H1 (cell line): ENCODE data around the gene ASPG. TPM values are rescaled to one million over a fixed set of nuclear protein-coding genes. Genes with fewer than 3 reads are reported as not detected.

Source experiments
- CTCF ChIA-PET: fragments of 300-600 bp; sonication (Branson Sonifier 250); formaldehyde crosslinking; loops from one replicate; lab custom pipeline; 2021; ENCODE audit not compliant: partially characterized antibody; lab: Charles Lee
- POLR2A ChIA-PET: fragments of 300-600 bp; sonication (Branson Sonifier 250); formaldehyde crosslinking; loops from one replicate; lab custom pipeline; 2021; ENCODE audit warnings: inconsistent platforms; ENCODE audit not compliant: partially characterized antibody; lab: Charles Lee
- DNase-seq, 2 experiments: peaks; one replicate each; pipeline versions ENCODE4 v3.0.0 to v3.0.0-alpha.2; 2010 to 2022; ENCODE audit warnings: low spot score in 2 of 2, low read depth in 1 of 2, mixed read lengths in 1 of 2
- FAIRE-seq: peaks from 2 replicates; lab custom pipeline; 2011; peaks lifted over from hg19 to GRCh38; lab: Jason Lieb, UNC
- H2AFZ ChIP-seq: 2 replicates; pipeline ENCODE4 v1.8.1; 2012; ENCODE audit warnings: low read length, inconsistent platforms
- H2AK5ac ChIP-seq: 2 replicates; pipeline ENCODE4 v1.6.1; 2013; ENCODE audit warnings: low read depth, low read length
- H2BK120ac ChIP-seq: replicated peaks from 2 replicates; pipeline ENCODE3; 2013; ENCODE audit warnings: low read depth, low read length, inconsistent platforms
- H2BK12ac ChIP-seq: 2 replicates; pipeline ENCODE4 v1.6.1; 2013; ENCODE audit warnings: low read depth, low read length
- H2BK15ac ChIP-seq: 2 replicates; pipeline ENCODE4 v1.6.1; 2013; ENCODE audit warnings: low read length
- H2BK20ac ChIP-seq: 2 replicates; pipeline ENCODE4 v1.6.1; 2013; ENCODE audit warnings: low read length
- H2BK5ac ChIP-seq: 2 replicates; pipeline ENCODE4 v1.6.1; 2013; ENCODE audit warnings: low read depth, low read length
- H3K14ac ChIP-seq: 2 replicates; pipeline ENCODE4 v1.6.1; 2013; ENCODE audit warnings: inconsistent platforms; ENCODE audit not compliant: insufficient read length
- H3K18ac ChIP-seq: 2 replicates; pipeline ENCODE4 v1.6.1; 2013; ENCODE audit warnings: low read length; ENCODE audit errors: extremely low read depth
- H3K23ac ChIP-seq: 2 replicates; pipeline ENCODE4 v1.6.1; 2013; ENCODE audit warnings: inconsistent platforms; ENCODE audit not compliant: insufficient read length
- H3K23me2 ChIP-seq: 2 replicates; pipeline ENCODE4 v1.6.1; 2013; ENCODE audit warnings: low read depth, low read length
- H3K27ac ChIP-seq: 2 replicates; pipeline ENCODE4 v1.6.1; 2011; ENCODE audit warnings: low read depth, low read length, inconsistent platforms
- H3K27me3 ChIP-seq, 4 experiments: replicated peaks in 1 of 4; 1 replicate in 1 of 4; 2 replicates in 3 of 4; pipeline versions ENCODE4 v1.6.1 to v1.8.1; 2011 to 2013; ENCODE audit warnings: low read length in 3 of 4, mild to moderate bottlenecking in 3 of 4, inconsistent platforms in 2 of 4, mixed read lengths in 2 of 4, moderate library complexity in 1 of 4; ENCODE audit not compliant: control insufficient read depth in 3 of 4, insufficient read depth in 3 of 4; ENCODE audit errors: extremely low read depth in 1 of 4
- H3K36me3 ChIP-seq, 4 experiments: 2 replicates each; pipeline versions ENCODE4 v1.6.1 to v1.8.1; 2011 to 2013; ENCODE audit warnings: mild to moderate bottlenecking in 4 of 4, low read length in 3 of 4, moderate library complexity in 2 of 4, control low read depth in 1 of 4, inconsistent platforms in 1 of 4; ENCODE audit not compliant: insufficient read depth in 4 of 4, control insufficient read depth in 2 of 4
- H3K4ac ChIP-seq: replicated peaks from 2 replicates; pipeline ENCODE3; 2013; ENCODE audit warnings: low read length, low read depth, mixed read lengths, inconsistent platforms; ENCODE audit not compliant: insufficient read length
- H3K4me1 ChIP-seq, 4 experiments: replicated peaks in 1 of 4; 1 replicate in 1 of 4; 2 replicates in 3 of 4; pipeline versions ENCODE4 v1.6.1 to v1.8.1; 2011 to 2013; ENCODE audit warnings: low read length in 3 of 4, inconsistent platforms in 2 of 4, mixed read lengths in 1 of 4; ENCODE audit not compliant: insufficient read depth in 4 of 4, control insufficient read depth in 3 of 4
- H3K4me2 ChIP-seq, 2 experiments: 2 replicates each; pipeline versions ENCODE4 v1.6.1 to v1.8.1; 2011 to 2013; ENCODE audit warnings: low read depth in 2 of 2, low read length in 2 of 2, control low read depth in 1 of 2, inconsistent platforms in 1 of 2, mild to moderate bottlenecking in 1 of 2; ENCODE audit not compliant: insufficient read depth in 1 of 2
- H3K4me3 ChIP-seq, 4 experiments: fragments of 200-600, 300-600 bp in 1 of 4; sonication (generic), shearing (Covaris generic), sonication (Bioruptor Twin) in 1 of 4; 2 replicates each; pipeline versions ENCODE4 v1.5.1 to v1.8.1; 2011 to 2016; ENCODE audit warnings: low read length in 4 of 4, low read depth in 3 of 4, control low read depth in 2 of 4, inconsistent platforms in 2 of 4, mild to moderate bottlenecking in 2 of 4, mixed read lengths in 1 of 4, moderate library complexity in 1 of 4; ENCODE audit not compliant: insufficient read depth in 2 of 4; ENCODE audit errors: extremely low read depth in 1 of 4
- H3K56ac ChIP-seq: replicated peaks from 2 replicates; pipeline ENCODE3; 2013; ENCODE audit warnings: low read depth, mild to moderate bottlenecking, mixed read lengths, low read length, inconsistent platforms; ENCODE audit not compliant: insufficient read length
- H3K79me1 ChIP-seq: 2 replicates; pipeline ENCODE4 v1.6.1; 2013; ENCODE audit warnings: low read depth, low read length, control low read depth
- H3K79me2 ChIP-seq, 2 experiments: 2 replicates each; pipeline versions ENCODE4 v1.6.1 to v1.8.1; 2012 to 2013; ENCODE audit warnings: low read length in 2 of 2, mild to moderate bottlenecking in 2 of 2, inconsistent platforms in 1 of 2; ENCODE audit not compliant: insufficient read depth in 2 of 2, control insufficient read depth in 1 of 2
- H3K9ac ChIP-seq, 4 experiments: replicated peaks in 1 of 4; 1 replicate in 1 of 4; 2 replicates in 3 of 4; pipeline versions ENCODE4 v1.6.1 to v1.8.1; 2011 to 2013; ENCODE audit warnings: low read depth in 3 of 4, low read length in 3 of 4, control low read depth in 2 of 4, mild to moderate bottlenecking in 2 of 4, moderate library complexity in 2 of 4, inconsistent platforms in 1 of 4; ENCODE audit errors: extremely low read depth in 1 of 4
- H3K9me3 ChIP-seq, 2 experiments: 2 replicates each; pipeline versions ENCODE4 v1.6.1 to v1.8.1; 2012 to 2013; ENCODE audit warnings: mild to moderate bottlenecking in 2 of 2, moderate library complexity in 2 of 2, control low read depth in 1 of 2, inconsistent platforms in 1 of 2, low read depth in 1 of 2, low read length in 1 of 2, mixed read lengths in 1 of 2; ENCODE audit not compliant: insufficient read depth in 2 of 2
- H4K20me1 ChIP-seq, 2 experiments: replicated peaks in 1 of 2; 2 replicates each; pipeline versions ENCODE3 to v1.8.1; 2011 to 2013; ENCODE audit warnings: inconsistent platforms in 2 of 2, low read length in 2 of 2, mild to moderate bottlenecking in 1 of 2; ENCODE audit not compliant: insufficient read depth in 2 of 2, control insufficient read depth in 1 of 2
- H4K5ac ChIP-seq: 2 replicates; pipeline ENCODE4 v1.6.1; 2013; ENCODE audit warnings: low read length, low read depth, mixed read lengths, inconsistent platforms; ENCODE audit not compliant: insufficient read length
- H4K8ac ChIP-seq: 2 replicates; pipeline ENCODE4 v1.8.0; 2013; ENCODE audit warnings: mild to moderate bottlenecking, moderate library complexity, low read length, inconsistent platforms; ENCODE audit not compliant: insufficient read depth; ENCODE audit errors: extremely low read depth
- H4K91ac ChIP-seq: replicated peaks from 2 replicates; pipeline ENCODE3; 2013; ENCODE audit warnings: low read length, mixed read lengths, inconsistent platforms; ENCODE audit not compliant: insufficient read length
- CBX5 ChIP-seq: fragments of 300-800, 300-1000 bp; sonication (generic); IDR thresholded peaks from 2 replicates; pipeline ENCODE4 v1.7.1; 2016; ENCODE audit warnings: antibody characterized with exemption, low read length, low read depth
- GABPA ChIP-seq: IDR thresholded peaks from 2 replicates; pipeline ENCODE4 v1.6.1; 2011; ENCODE audit warnings: mild to moderate bottlenecking, low read length, moderate library complexity, borderline replicate concordance; ENCODE audit not compliant: insufficient read depth
- MAFK ChIP-seq: IDR thresholded peaks from 2 replicates; pipeline ENCODE4 v1.6.1; 2012; ENCODE audit warnings: low read depth, mild to moderate bottlenecking, improper control_type of control experiment, low read length
- WGBS, 2 experiments: shearing (Covaris generic) in 1 of 2; methylation state at CpG; one replicate each; pipeline versions ENCODE4 v1.1.6 to v1.1.7; 2013 to 2015; ENCODE audit warnings: low lambda C conversion rate in 2 of 2, mixed read lengths in 2 of 2, inconsistent platforms in 1 of 2, low coverage in 1 of 2, missing lambda C conversion rate in 1 of 2; ENCODE audit not compliant: insufficient replicate concordance in 2 of 2, insufficient coverage in 1 of 2, insufficient read length in 1 of 2; ENCODE audit errors: extremely low coverage in 1 of 2, missing lambda C conversion rate in 1 of 2; 5-methylcytosine and 5-hydroxymethylcytosine counted together
- polyA plus RNA-seq, 7 experiments: library from polyadenylated mRNA; depleted of rRNA in 3 of 7; stranded (reverse) in 5 of 7; unstranded in 2 of 7; fragments of >200 nt in 5 of 7; fragments of 200-250 nt in 2 of 7; gene quantifications; 1 replicate in 5 of 7; 2 replicates in 1 of 7; 4 replicates in 1 of 7; pipeline versions ENCODE4 v1.2.1 to v1.2.3, GENCODE V29; 2011 to 2013; ENCODE audit warnings: missing spikeins in 2 of 7, mixed read lengths in 2 of 7
- total RNA-seq: library from RNA; stranded (reverse); fragmentation: NEBNext Ultra II Directional; extraction: Animal tissue kit (Norgen Biotek cat#: 25700); gene quantifications from 2 replicates; pipeline ENCODE4 v1.2.1, GENCODE V29; 2021

ASPG gene
- total and polyA plus RNA-seq, 2 of the 8 experiments (the other 6 are each of a cell fraction or from before 2014, with no cell fraction given): 0.34 to 0.59 TPM

GRCh38 chr14:104159990-104160389 is 74.5 kb downstream of the ASPG start:
- no peaks in the 10 kb centered on the region; a peak in 1 of 7 replicates for H3K4me1 ChIP-seq
- TF ChIP-seq MAFK (no peak), CBX5 (no peak), GABPA (no peak)
- TF ChIP-seq, all 59 proteins: peak for 0
- no peak overlapping the region for H2AK5ac ChIP-seq
- H4K20me1 ChIP-seq: peaks cover 2 to 16% of the 10 kb centered on the region in 2 experiments
- H3K79me1 ChIP-seq: peaks cover 14% of the 10 kb centered on the region
- H2AFZ ChIP-seq: no peak overlapping the region
- H3K56ac ChIP-seq: no peak overlapping the region
- no peak overlapping the region for H3K4ac ChIP-seq
- CTCF ChIA-PET: interaction anchor here (0.7 kb wide), 1 partner anchor 37 kb away, joined by 4 read pairs; no protein-coding TSS in a partner anchor
- FAIRE-seq (no peak), DNase-seq (no peak)
- H3K9ac ChIP-seq: no peak overlapping the region
- H2BK20ac ChIP-seq: no peak overlapping the region
- H3K9me3 ChIP-seq: no peaks in the 10 kb centered on the region
- no peak overlapping the region for H4K5ac ChIP-seq
- H3K79me2 ChIP-seq: peaks cover 0 to 6% of the 10 kb centered on the region in 2 experiments; a peak in 1 of 4 replicates
- peaks cover 0 to 3% (median 0%) of the 10 kb centered on the region in 4 experiments; a peak in 1 of 8 replicates for H3K36me3 ChIP-seq
- no peak overlapping the region for H3K14ac ChIP-seq
- no peak overlapping the region for H3K23ac ChIP-seq
- H2BK12ac ChIP-seq: no peak overlapping the region
- no peak overlapping the region for H3K4me2 ChIP-seq
- no peak overlapping the region for H2BK120ac ChIP-seq
- H2BK5ac ChIP-seq: no peak overlapping the region
- H4K91ac ChIP-seq: no peak overlapping the region
- POLR2A ChIA-PET: interaction anchor here (0.9 kb wide), 1 partner anchor 12 kb away, joined by 3 read pairs; no protein-coding TSS in a partner anchor
- no peak overlapping the region for H3K18ac ChIP-seq
- no peaks in the 10 kb centered on the region; the same call in 1 of the 2 replicates for H3K23me2 ChIP-seq
- no peak overlapping the region for H3K27ac ChIP-seq
- H4K8ac ChIP-seq: no peak overlapping the region; the same call in 1 of the 2 replicates
- no peaks in the 10 kb centered on the region for H3K27me3 ChIP-seq
- whole genome bisulfite sequencing, 2 experiments: 96% methylated on average over 9 of the region's 9 CpGs; no CpG with 5 or more reads in 1 of the 2 experiments
- no peak overlapping the region for H3K4me3 ChIP-seq
- no peak overlapping the region for H2BK15ac ChIP-seq
